NCI-H1092 treated with DMSO at 0.1 percent for 48 hours (cell line): ENCODE data around the gene ADAMTSL1.
A peak's percentile ranks its signal among the peaks of the same experiment; 100 is the strongest.

ENCODE experiments used
- DNase-seq: peaks from one replicate; lab custom pipeline; 2025; lab: John Stamatoyannopoulos, UW

ADAMTSL1 gene

GRCh38 chr9:18499062-18499461 is 25.1 kb downstream of the ADAMTSL1 start:
- peak; percentile 33 for DNase-seq

GRCh38 chr9:18499980-18500379 is 26.0 kb downstream of the ADAMTSL1 start:
- peak; percentile 96 for DNase-seq

DNA sequence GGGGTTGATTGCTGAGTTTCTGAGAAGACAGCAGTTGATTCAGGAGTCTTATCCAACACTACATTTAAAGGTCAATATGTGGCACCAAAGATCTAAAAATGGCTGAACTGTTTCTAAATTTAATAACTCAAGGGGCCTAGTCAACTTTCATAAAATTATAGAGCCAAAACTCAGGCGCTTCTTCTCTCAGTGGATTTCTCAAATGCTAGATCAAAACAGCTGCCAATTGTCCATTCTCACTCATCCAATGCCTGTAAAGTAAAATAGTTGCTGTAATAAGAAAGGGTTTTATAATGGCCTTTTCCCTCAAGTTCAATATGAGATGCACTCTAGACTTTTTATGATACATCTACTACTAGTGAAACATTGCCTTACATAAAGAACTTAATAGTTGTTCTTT is 26.5 kb downstream of the ADAMTSL1 start:
- no peak for DNase-seq

GRCh38 chr9:18501949-18502348 is 28.0 kb downstream of the ADAMTSL1 start:
- peak; percentile 45 for DNase-seq

GRCh38 chr9:18502546-18502945 is 28.6 kb downstream of the ADAMTSL1 start:
- peak; percentile 58 for DNase-seq

DNA sequence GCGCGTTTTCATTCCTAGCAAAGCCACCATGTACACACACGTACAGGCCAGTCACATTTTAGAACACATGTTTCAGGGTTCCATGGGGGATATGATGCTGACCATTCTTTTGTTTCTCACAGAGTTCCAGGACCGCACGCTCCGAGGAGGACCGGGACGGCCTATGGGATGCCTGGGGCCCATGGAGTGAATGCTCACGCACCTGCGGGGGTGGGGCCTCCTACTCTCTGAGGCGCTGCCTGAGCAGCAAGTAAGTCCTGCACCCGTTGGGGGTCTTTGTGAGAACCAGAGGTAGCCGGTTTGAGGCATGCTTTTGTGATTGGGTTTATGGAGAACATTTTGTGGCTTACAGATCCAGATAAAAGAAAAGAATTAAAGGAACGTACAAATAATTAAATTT is 30.8 kb downstream of the ADAMTSL1 start:
- DNase-seq: no peak

DNA sequence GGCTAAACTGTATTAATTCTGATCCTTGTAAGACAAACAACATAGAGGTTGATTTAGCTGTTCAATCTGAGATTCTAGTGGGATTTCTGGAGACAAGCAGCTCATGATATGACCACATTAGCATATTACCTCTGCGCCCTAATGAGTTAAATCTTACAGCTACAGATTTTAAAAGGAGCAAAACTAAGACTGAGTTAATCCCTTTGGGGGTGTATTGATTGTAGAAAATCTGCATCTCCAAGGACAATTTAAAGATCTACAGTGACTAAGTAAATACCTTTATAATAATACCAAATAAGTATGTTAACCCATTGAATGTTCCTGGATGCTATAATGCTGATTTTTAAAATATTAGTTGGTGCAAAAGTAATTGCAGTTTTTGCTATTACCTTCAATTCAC is 33.2 kb downstream of the ADAMTSL1 start:
- no peak for DNase-seq

GRCh38 chr9:18516514-18516913 is 42.6 kb downstream of the ADAMTSL1 start:
- DNase-seq: no peak

DNA sequence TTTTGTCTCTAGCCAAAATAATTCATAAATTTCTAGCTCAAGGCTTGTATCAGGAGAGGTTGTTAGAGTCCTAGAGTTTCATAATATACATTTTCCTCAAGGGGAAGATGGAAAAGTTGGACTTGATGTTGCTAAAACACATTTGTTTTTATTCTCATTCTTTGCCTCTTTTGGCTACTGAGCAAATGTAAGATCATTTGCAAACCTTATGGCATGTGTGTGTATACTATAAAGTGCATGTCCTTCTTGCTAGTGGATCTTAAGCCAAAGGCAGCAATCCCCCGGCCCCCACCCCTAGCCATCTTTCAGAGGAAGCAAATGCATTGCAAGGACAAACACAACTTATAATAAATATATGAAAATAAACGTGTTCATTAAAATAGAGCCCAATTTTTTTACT is 43.0 kb downstream of the ADAMTSL1 start:
- DNase-seq: no peak

DNA sequence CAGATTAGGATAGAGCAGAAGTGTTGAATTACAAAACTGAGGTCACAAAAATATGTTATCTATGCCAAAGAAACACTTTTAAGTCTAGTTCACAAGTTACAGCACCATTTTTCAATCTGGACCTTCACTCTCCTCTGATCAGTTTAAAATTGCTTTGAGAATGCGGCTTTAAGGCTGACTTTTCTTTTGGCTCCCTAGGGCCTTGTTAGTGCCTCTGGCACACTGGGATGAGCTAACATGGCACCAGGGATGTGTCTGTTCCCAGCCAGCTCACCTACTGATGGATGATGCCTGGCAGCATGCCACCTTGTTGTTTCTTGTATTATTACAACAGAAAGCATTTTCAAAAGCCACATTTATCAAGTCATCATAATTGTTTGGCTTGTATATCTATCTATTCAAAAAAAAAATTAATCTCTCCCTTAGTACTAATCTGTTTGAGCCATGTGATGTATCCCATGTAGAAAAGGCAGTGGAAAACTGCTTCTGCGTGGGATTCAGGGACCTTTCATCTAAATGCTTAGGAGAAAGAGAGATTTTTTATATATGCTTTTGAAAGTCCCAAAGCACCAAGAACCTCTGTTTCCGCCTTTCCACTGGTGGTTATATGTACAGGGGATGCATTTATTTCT is 46.6 kb downstream of the ADAMTSL1 start:
- DNase-seq: peak; percentile 39

- no peak for DNase-seq
These were observed 52.7 kb downstream of the ADAMTSL1 start for GRCh38 chr9:18526685-18527084.

DNA sequence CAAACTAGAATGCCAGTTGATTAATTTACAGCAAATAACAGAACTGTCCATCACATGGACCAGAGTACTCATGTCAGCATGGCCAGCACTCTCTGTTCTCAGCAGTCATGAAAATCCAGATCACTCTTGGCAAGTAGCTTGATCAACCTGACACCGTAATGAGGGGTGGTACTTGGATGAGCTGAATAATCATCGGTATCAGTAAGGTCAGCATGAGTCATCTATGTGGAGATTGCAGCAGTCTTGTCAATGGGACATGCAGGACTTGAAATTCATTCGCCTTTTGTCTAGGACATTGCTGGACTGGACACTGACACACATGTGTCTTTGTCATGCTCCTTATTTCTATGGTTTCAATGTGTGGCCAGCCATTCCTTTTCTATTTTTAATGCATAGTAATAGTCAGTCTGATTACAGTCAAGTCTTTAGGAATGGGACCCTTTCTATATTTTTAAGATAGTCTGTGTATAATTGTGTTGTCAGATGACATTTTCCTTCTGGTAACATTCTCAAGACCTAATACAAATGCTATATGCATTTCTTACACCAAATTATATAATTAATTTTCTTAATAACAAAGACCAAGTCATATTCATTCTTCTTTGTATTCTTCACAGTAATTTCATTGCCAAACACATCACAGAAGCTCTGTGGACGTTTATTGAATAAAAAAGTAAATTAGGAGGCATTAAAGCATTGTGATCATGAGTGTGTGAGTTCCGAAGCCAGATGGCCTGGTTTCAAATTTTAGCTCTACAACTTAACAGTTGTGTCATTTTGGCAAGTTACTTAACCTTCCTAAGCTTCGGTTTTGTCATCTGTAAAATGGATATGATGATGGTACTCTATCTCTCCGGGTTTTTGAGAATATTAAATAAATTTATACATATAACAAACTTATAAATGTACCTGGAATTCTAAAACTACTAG is 57.4 kb downstream of the ADAMTSL1 start:
- no peak for DNase-seq

DNA sequence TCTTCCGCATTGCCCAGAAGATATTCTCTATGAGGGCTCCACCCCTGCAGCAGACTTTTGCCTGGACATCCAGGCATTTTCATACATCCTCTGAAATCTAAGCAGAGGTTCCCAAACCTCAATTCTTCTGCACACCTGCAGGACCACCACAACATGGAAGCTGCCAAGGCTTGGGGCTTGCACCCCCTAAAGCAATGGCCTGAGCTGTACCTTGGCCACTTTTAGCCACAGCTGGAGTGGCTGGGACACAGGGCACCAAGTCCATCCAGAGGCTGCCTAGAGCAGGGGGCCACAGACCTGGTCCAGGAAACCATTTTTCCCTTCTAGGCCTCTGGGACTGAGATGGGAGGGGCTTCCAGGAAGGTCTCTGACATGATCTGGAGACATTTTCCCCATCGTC is 60.7 kb downstream of the ADAMTSL1 start:
- no peak for DNase-seq

GRCh38 chr9:18536554-18536953 is 62.6 kb downstream of the ADAMTSL1 start:
- DNase-seq: no peak

- no peak for DNase-seq
These were observed 65.3 kb downstream of the ADAMTSL1 start for GRCh38 chr9:18539203-18539693.

DNA sequence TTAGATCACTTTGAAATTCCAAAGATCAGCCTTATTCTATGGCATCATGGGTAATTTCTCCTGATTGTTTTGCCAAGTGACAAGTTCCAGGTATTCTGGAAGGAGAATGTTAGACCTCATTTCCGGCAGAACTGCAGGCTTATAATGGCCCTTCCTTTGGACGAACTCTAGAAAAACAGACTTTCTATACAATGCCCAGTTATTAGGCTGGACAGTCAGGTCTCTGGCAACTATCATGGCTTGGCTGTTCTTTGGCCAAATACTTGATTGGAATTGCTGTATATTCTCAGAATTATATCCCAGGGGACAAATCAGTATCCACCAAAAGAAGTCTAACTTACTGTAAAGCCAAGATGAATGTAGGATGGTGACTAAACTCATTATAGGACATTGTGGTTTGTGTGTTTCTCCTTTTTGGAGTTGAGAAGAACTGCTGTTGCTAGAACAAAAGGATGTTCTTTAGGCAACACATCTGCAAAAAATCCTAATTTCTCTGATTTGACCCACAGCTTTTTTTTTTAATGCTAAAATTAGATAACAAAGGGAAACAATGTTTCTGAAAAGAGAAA is 69.0 kb downstream of the ADAMTSL1 start:
- no peak for DNase-seq

- DNase-seq: no peak
These were observed 69.6 kb downstream of the ADAMTSL1 start for GRCh38 chr9:18543406-18544192.

DNA sequence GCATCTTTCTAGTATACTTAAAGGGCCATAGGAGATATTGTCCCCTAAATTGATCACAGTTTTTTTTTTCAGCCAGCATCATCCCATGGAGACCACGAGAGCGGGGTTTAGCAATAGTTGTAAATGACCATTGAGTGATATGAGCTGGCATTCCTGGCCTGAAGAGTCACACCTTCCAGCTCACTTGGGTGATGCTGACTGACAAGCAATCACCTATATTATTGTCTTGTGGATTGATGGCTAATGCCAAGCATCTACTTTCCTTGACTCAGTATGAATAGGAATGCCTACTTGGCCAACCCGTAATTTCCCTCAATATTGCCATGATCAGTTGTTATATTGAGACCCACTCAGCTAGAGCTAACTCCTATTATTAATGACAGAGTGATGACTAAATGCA is 70.5 kb downstream of the ADAMTSL1 start:
- no peak for DNase-seq

DNA sequence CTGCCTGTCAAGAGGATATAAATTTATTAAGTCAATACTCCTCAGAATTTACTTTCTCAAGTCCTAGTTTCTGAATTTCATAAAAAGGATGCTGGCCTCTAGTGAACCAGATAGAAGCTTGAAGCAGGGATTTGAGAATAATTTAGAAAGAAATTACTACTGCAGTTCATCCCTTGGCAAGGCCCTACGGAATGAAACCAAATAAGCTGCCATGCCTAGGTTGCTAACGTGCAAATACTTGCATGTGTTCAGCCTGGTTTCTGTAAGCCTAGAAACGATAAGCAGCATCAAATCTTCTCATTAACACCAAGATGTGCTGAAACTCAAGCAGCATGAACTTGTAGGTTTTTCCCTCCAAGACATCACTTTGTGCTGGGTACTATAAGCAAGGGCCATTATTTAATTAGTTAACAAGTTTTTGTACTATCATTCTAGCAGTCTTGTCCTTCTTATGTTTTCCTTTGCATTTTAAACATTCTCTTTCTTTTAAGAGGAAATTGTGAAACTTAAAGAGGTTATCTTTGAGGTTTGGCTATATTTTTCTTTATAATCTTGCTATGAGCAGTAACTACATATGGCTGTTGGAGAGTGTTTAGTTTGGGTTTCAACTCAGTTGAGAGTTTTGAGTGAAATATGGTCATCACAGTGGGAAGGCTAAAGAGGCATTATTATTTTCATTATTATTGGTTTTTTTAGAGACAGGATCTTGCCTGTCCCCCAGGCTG is 71.8 kb downstream of the ADAMTSL1 start:
- no peak for DNase-seq

- no peak for DNase-seq
These were observed 74.5 kb downstream of the ADAMTSL1 start for GRCh38 chr9:18548456-18548855.

DNA sequence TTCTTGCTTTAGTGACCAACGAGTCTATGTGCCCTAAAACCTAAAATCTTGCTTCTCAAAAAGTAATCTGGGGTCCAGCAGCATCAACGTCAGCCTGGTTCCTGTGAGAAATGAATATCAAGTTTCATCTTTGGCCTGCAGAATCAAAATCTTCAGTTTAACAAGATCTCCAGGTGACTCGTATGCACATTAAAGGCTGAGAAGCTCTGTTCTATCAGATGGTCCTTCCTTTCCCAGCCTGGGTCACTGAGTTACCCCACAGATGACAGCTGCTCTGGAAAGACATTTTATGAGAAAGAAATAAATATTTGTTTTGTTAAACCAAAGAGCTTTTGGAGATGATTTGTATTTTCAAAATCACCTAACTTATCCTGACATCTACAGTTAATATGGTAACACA is 75.8 kb downstream of the ADAMTSL1 start:
- DNase-seq: no peak
